ENCODE data around the gene SPACA7.

SPACA7 gene

GRCh38 chr13:112370311-112370710, 5.8 kb upstream of the SPACA7 start:
- no peak for TF ChIP-seq YY1 (IDR thresholded peaks at IDR 0.05; ENCODE audit: low read depth)
- TF ChIP-seq EGR1 (IDR thresholded peaks at IDR 0.05) = no peak
- TF ChIP-seq, protein P1, sequence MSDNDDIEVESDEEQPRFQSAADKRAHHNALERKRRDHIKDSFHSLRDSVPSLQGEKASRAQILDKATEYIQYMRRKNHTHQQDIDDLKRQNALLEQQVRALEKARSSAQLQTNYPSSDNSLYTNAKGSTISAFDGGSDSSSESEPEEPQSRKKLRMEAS (IDR thresholded peaks at IDR 0.05) = no peak
- TF ChIP-seq REST (IDR thresholded peaks at IDR 0.05; ENCODE audit: low read depth) = no peak
- no peak for TF ChIP-seq EP300 (IDR thresholded peaks at IDR 0.05; ENCODE audit: borderline replicate concordance)
- TF ChIP-seq CEBPB (IDR thresholded peaks at IDR 0.05) = no peak
- TF ChIP-seq FOXM1 (IDR thresholded peaks at IDR 0.05; ENCODE audit: borderline replicate concordance, low read depth) = no peak
- TF ChIP-seq TAF1 (IDR thresholded peaks at IDR 0.05; ENCODE audit: low read depth) = no peak
- no peak for TF ChIP-seq ZBTB7A (IDR thresholded peaks at IDR 0.05; ENCODE audit: low read depth)
- no peak for TF ChIP-seq TEAD4 (IDR thresholded peaks at IDR 0.05)
- no peak for TF ChIP-seq RAD21 (IDR thresholded peaks at IDR 0.05; ENCODE audit: low read depth)
- TF ChIP-seq USF1 (IDR thresholded peaks at IDR 0.05) = no peak

DNA sequence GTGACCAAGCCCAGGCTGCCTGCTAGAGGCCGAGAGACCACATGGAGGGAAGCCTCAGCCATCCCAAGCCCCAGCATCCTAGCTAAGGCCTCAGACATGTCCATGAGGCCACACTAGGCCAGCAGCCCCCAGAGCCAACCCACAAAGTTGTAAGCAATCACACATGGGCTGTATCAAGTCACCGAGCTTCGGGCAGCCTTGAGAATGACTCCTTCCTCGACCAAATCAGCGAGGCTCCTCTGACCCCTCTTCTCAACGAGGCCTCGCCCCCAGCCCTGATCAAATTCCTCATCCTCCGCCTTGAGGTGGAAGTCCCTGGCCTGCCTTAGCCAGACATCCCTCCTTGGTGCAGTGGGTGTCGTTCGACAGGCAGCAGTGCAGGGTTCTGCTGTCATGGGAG, 1.9 kb upstream of the SPACA7 start:
- TF ChIP-seq TEAD4 (IDR thresholded peaks at IDR 0.05) (no peak), REST (IDR thresholded peaks at IDR 0.05; ENCODE audit: low read depth) (no peak), YY1 (IDR thresholded peaks at IDR 0.05; ENCODE audit: low read depth) (no peak), ZBTB7A (IDR thresholded peaks at IDR 0.05; ENCODE audit: low read depth) (no peak), EGR1 (IDR thresholded peaks at IDR 0.05) (no peak), RAD21 (IDR thresholded peaks at IDR 0.05; ENCODE audit: low read depth) (no peak), CREB1 (IDR thresholded peaks at IDR 0.05; ENCODE audit: low read depth) (no peak), USF1 (IDR thresholded peaks at IDR 0.05) (no peak), TAF1 (IDR thresholded peaks at IDR 0.05; ENCODE audit: low read depth) (no peak), EP300 (IDR thresholded peaks at IDR 0.05; ENCODE audit: borderline replicate concordance) (no peak), TCF12 (IDR thresholded peaks at IDR 0.05; ENCODE audit: low read depth) (no peak), NFIC (IDR thresholded peaks at IDR 0.05) (no peak), FOXM1 (IDR thresholded peaks at IDR 0.05; ENCODE audit: borderline replicate concordance, low read depth) (no peak), CEBPB (IDR thresholded peaks at IDR 0.05) (no peak)
- TF ChIP-seq, protein P1 (IDR thresholded peaks at IDR 0.05) = no peak

- TF ChIP-seq, protein P1 (IDR thresholded peaks at IDR 0.05) = no peak
- TF ChIP-seq CREB1 (IDR thresholded peaks at IDR 0.05; ENCODE audit: low read depth) (no peak), REST (IDR thresholded peaks at IDR 0.05; ENCODE audit: low read depth) (no peak), FOXM1 (IDR thresholded peaks at IDR 0.05; ENCODE audit: borderline replicate concordance, low read depth) (no peak), TAF1 (IDR thresholded peaks at IDR 0.05; ENCODE audit: low read depth) (no peak), RAD21 (IDR thresholded peaks at IDR 0.05; ENCODE audit: low read depth) (no peak), YY1 (IDR thresholded peaks at IDR 0.05; ENCODE audit: low read depth) (no peak), ZBTB7A (IDR thresholded peaks at IDR 0.05; ENCODE audit: low read depth) (no peak), TEAD4 (IDR thresholded peaks at IDR 0.05) (no peak), TCF12 (IDR thresholded peaks at IDR 0.05; ENCODE audit: low read depth) (no peak)
These were observed 15.6 kb downstream of the SPACA7 start for GRCh38 chr13:112391746-112392145.

GRCh38 chr13:112392719-112393118, 16.6 kb downstream of the SPACA7 start:
- no peak for TF ChIP-seq RAD21 (IDR thresholded peaks at IDR 0.05; ENCODE audit: low read depth)
- no peak for TF ChIP-seq ZBTB7A (IDR thresholded peaks at IDR 0.05; ENCODE audit: low read depth)
- no peak for TF ChIP-seq YY1 (IDR thresholded peaks at IDR 0.05; ENCODE audit: low read depth)
- no peak for TF ChIP-seq EP300 (IDR thresholded peaks at IDR 0.05; ENCODE audit: borderline replicate concordance)
- TF ChIP-seq USF1 (IDR thresholded peaks at IDR 0.05) = no peak
- no peak for TF ChIP-seq FOXM1 (IDR thresholded peaks at IDR 0.05; ENCODE audit: borderline replicate concordance, low read depth)
- no peak for TF ChIP-seq REST (IDR thresholded peaks at IDR 0.05; ENCODE audit: low read depth)
- no peak for TF ChIP-seq TAF1 (IDR thresholded peaks at IDR 0.05; ENCODE audit: low read depth)
- no peak for TF ChIP-seq EGR1 (IDR thresholded peaks at IDR 0.05)
- TF ChIP-seq TEAD4 (IDR thresholded peaks at IDR 0.05) = no peak
- TF ChIP-seq NFIC (IDR thresholded peaks at IDR 0.05) = no peak
- TF ChIP-seq TCF12 (IDR thresholded peaks at IDR 0.05; ENCODE audit: low read depth) = no peak
- TF ChIP-seq, protein P1 (IDR thresholded peaks at IDR 0.05) = no peak
- no peak for TF ChIP-seq CEBPB (IDR thresholded peaks at IDR 0.05)
- no peak for TF ChIP-seq CREB1 (IDR thresholded peaks at IDR 0.05; ENCODE audit: low read depth)
